MM.1S (cell line): ENCODE measurements around the gene PLEKHB1.

Source experiments
- DNase-seq: peaks from one replicate; pipeline ENCODE4 v3.0.0-alpha.2; 2015
- H2AFZ ChIP-seq: fragments of 300-600 bp; sonication (generic); 2 replicates; pipeline ENCODE4 v1.6.0; 2016; ENCODE audit warnings: antibody characterized with exemption, low read length
- H3F3A ChIP-seq: fragments of 300-600 bp; sonication (generic); 2 replicates; pipeline ENCODE4 v1.6.1; 2016; ENCODE audit warnings: mild to moderate bottlenecking, antibody characterized with exemption, low read length, moderate library complexity, mixed read lengths; ENCODE audit not compliant: insufficient read depth
- H3K27ac ChIP-seq: fragments of 300-600 bp; sonication (generic); 2 replicates; pipeline ENCODE4 v1.5.1; 2016; ENCODE audit warnings: mild to moderate bottlenecking, low read length
- H3K27me3 ChIP-seq: fragments of 300-600 bp; sonication (generic); replicated peaks from 2 replicates; pipeline ENCODE4 v1.6.0; 2016; ENCODE audit warnings: low read length; ENCODE audit not compliant: insufficient read depth
- H3K36me3 ChIP-seq: fragments of 300-600 bp; sonication (generic); replicated peaks from 2 replicates; pipeline ENCODE4 v1.6.1; 2016; ENCODE audit warnings: mild to moderate bottlenecking, low read length, mixed read lengths; ENCODE audit not compliant: insufficient read depth
- H3K4me1 ChIP-seq: fragments of 300-600 bp; sonication (generic); 2 replicates; pipeline ENCODE4 v1.6.1; 2016; ENCODE audit warnings: low read length, mixed read lengths
- H3K4me2 ChIP-seq: fragments of 300-600 bp; sonication (generic); 2 replicates; pipeline ENCODE4 v1.6.0; 2016; ENCODE audit warnings: low read depth, low read length
- H3K4me3 ChIP-seq: fragments of 300-600 bp; sonication (generic); 2 replicates; pipeline ENCODE4 v1.5.1; 2016; ENCODE audit warnings: low read length, mixed read lengths
- H3K79me2 ChIP-seq: fragments of 300-600 bp; sonication (generic); 2 replicates; pipeline ENCODE4 v1.6.1; 2016; ENCODE audit warnings: mixed run types, low read length, mixed read lengths
- H3K9ac ChIP-seq: fragments of 300-600 bp; sonication (generic); 2 replicates; pipeline ENCODE4 v1.6.1; 2016; ENCODE audit warnings: low read length, mixed read lengths
- H3K9me2 ChIP-seq: fragments of 300-600 bp; sonication (generic); replicated peaks from 2 replicates; pipeline ENCODE4 v1.6.1; 2016; ENCODE audit warnings: mild to moderate bottlenecking, low read length, mixed read lengths; ENCODE audit not compliant: insufficient read depth
- H3K9me3 ChIP-seq: fragments of 300-600 bp; sonication (generic); replicated peaks from 2 replicates; pipeline ENCODE4 v1.6.1; 2016; ENCODE audit warnings: mild to moderate bottlenecking, low read length, mixed read lengths; ENCODE audit not compliant: insufficient read depth
- H4K20me1 ChIP-seq: fragments of 300-600 bp; sonication (generic); 2 replicates; pipeline ENCODE4 v1.6.1; 2016; ENCODE audit warnings: mild to moderate bottlenecking, low read length, moderate library complexity, mixed read lengths; ENCODE audit not compliant: insufficient read depth
- EZH2 ChIP-seq: fragments of 300-600 bp; sonication (generic); optimal IDR thresholded peaks from 2 replicates; pipeline ENCODE3; 2017; ENCODE audit warnings: low read depth, mild to moderate bottlenecking, antibody characterized with exemption, low read length, mixed read lengths
- EZH2phosphoT487 ChIP-seq: fragments of 300-600 bp; sonication (generic); IDR thresholded peaks from 2 replicates; pipeline ENCODE4 v1.6.1; 2018; ENCODE audit warnings: antibody characterized with exemption, low read length
- TF ChIP-seq, protein P1 (sequence below): fragments of 300-600 bp; sonication (generic); IDR thresholded peaks from 2 replicates; pipeline ENCODE4 v1.5.1; 2016; ENCODE audit warnings: antibody characterized with exemption, low read length, mixed read lengths

PLEKHB1 gene

GRCh38 chr11:73649206-73649605 is 2.8 kb downstream of the PLEKHB1 start:
- DNase-seq: no peak
- TF ChIP-seq, protein P1, sequence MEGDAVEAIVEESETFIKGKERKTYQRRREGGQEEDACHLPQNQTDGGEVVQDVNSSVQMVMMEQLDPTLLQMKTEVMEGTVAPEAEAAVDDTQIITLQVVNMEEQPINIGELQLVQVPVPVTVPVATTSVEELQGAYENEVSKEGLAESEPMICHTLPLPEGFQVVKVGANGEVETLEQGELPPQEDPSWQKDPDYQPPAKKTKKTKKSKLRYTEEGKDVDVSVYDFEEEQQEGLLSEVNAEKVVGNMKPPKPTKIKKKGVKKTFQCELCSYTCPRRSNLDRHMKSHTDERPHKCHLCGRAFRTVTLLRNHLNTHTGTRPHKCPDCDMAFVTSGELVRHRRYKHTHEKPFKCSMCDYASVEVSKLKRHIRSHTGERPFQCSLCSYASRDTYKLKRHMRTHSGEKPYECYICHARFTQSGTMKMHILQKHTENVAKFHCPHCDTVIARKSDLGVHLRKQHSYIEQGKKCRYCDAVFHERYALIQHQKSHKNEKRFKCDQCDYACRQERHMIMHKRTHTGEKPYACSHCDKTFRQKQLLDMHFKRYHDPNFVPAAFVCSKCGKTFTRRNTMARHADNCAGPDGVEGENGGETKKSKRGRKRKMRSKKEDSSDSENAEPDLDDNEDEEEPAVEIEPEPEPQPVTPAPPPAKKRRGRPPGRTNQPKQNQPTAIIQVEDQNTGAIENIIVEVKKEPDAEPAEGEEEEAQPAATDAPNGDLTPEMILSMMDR: no peak
- TF ChIP-seq EZH2: no peak
- no peak for TF ChIP-seq EZH2phosphoT487
- no peaks in the 10 kb centered on the region for H3K79me2 ChIP-seq
- no peaks in the 10 kb centered on the region for H3K9me3 ChIP-seq
- H3K9me2 ChIP-seq: no peaks in the 10 kb centered on the region
- no peak overlapping the region for H3K4me2 ChIP-seq
- no peaks in the 10 kb centered on the region for H4K20me1 ChIP-seq
- 0 out of 2 replicates have a peak, but pooled peaks cover 4% of the 10 kb centered on the region for H3K4me1 ChIP-seq
- H3K36me3 ChIP-seq: no peaks in the 10 kb centered on the region
- H3K9ac ChIP-seq: no peak overlapping the region
- no peak overlapping the region for H3K27ac ChIP-seq
- H2AFZ ChIP-seq: no peak overlapping the region
- H3K27me3 ChIP-seq: 0 out of 2 replicates have a peak, but pooled peaks cover 5% of the 10 kb centered on the region
- H3K4me3 ChIP-seq: no peak overlapping the region
- no peaks in the 10 kb centered on the region; the same call in 1 of the 2 replicates for H3F3A ChIP-seq

DNA sequence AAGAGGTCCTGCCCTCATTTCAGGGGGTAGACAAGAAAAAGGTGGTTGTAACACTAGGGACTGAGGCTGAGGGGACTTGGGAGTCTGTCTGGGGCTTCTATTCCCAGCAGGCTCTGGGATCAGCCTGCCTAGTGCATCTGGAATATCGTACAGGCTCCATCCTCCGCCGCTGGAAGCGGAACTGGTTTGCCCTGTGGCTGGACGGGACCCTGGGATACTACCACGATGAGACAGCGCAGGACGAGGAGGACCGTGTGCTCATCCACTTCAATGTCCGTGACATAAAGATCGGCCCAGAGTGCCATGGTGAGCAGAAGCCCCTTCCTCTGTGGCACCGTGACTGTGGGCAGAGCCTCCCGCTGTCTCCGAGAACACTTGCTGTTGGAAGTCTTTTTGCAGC is 4.0 kb downstream of the PLEKHB1 start:
- no peaks in the 10 kb centered on the region for H3K79me2 ChIP-seq
- no peaks in the 10 kb centered on the region for H3K9me2 ChIP-seq
- H3K4me2 ChIP-seq: no peak overlapping the region
- H3K9ac ChIP-seq: no peak overlapping the region
- no peaks in the 10 kb centered on the region for H3K36me3 ChIP-seq
- H3K4me3 ChIP-seq: no peak overlapping the region
- H3K27ac ChIP-seq: no peak overlapping the region
- no peaks in the 10 kb centered on the region for H4K20me1 ChIP-seq
- 0 out of 2 replicates have a peak, but pooled peaks cover 4% of the 10 kb centered on the region for H3K4me1 ChIP-seq
- H3K27me3 ChIP-seq: 0 out of 2 replicates have a peak, but pooled peaks cover 5% of the 10 kb centered on the region
- no peaks in the 10 kb centered on the region; the same call in 1 of the 2 replicates for H3F3A ChIP-seq
- no peak overlapping the region for H2AFZ ChIP-seq
- DNase-seq: no peak
- TF ChIP-seq, protein P1: no peak
- TF ChIP-seq EZH2: no peak
- TF ChIP-seq EZH2phosphoT487: no peak
- no peaks in the 10 kb centered on the region for H3K9me3 ChIP-seq

GRCh38 chr11:73651252-73651651 is 4.9 kb downstream of the PLEKHB1 start:
- Histone ChIP-seq H3K36me3 (no peaks in the 10 kb centered on the region), H3K4me1 (0 out of 2 replicates have a peak, but pooled peaks cover 4% of the 10 kb centered on the region), H3F3A (no peaks in the 10 kb centered on the region; the same call in 1 of the 2 replicates), H3K27me3 (no peaks in the 10 kb centered on the region), H3K4me3 (no peak overlapping the region), H3K9ac (no peak overlapping the region), H2AFZ (no peak overlapping the region), H3K4me2 (no peak overlapping the region), H3K9me2 (no peaks in the 10 kb centered on the region), H3K9me3 (no peaks in the 10 kb centered on the region), H4K20me1 (no peaks in the 10 kb centered on the region), H3K27ac (no peak overlapping the region), H3K79me2 (no peaks in the 10 kb centered on the region)
- TF ChIP-seq EZH2phosphoT487: no peak
- DNase-seq: no peak

GRCh38 chr11:73651661-73652045 is 5.3 kb downstream of the PLEKHB1 start:
- Histone ChIP-seq H3K36me3 (no peaks in the 10 kb centered on the region), H3K79me2 (no peaks in the 10 kb centered on the region), H4K20me1 (no peaks in the 10 kb centered on the region), H3K9me3 (no peaks in the 10 kb centered on the region), H3K4me2 (no peak overlapping the region), H3K9me2 (no peaks in the 10 kb centered on the region), H3K27me3 (no peaks in the 10 kb centered on the region), H3K4me3 (no peak overlapping the region), H3K27ac (no peak overlapping the region), H2AFZ (no peak overlapping the region), H3K9ac (no peak overlapping the region), H3F3A (no peaks in the 10 kb centered on the region; the same call in 1 of the 2 replicates), H3K4me1 (0 out of 2 replicates have a peak, but pooled peaks cover 4% of the 10 kb centered on the region)
- no peak for DNase-seq
- no peak for TF ChIP-seq EZH2
- TF ChIP-seq EZH2phosphoT487: no peak
- TF ChIP-seq, protein P1: no peak
